PFSK-1 (cell line): ENCODE results near the gene TAF4B. TPM values are rescaled to one million over a fixed set of nuclear protein-coding genes. Genes with fewer than 3 reads are reported as not detected.

Experiments used
- FOXP2 ChIP-seq: optimal IDR thresholded peaks from 2 replicates; pipeline ENCODE3; 2011; ENCODE audit warnings: borderline replicate concordance, control low read depth, inconsistent platforms; ENCODE audit not compliant: insufficient read depth; ENCODE audit errors: extremely low read length, extremely low read depth
- POLR2AphosphoS5 ChIP-seq: IDR thresholded peaks from 2 replicates; pipeline ENCODE4 v1.6.1; 2012; ENCODE audit warnings: low read depth, mild to moderate bottlenecking, control low read depth, low read length, moderate library complexity
- SIN3A ChIP-seq: IDR thresholded peaks from 2 replicates; pipeline ENCODE4 v1.6.1; 2012; ENCODE audit warnings: mild to moderate bottlenecking, low read length, moderate library complexity, borderline replicate concordance; ENCODE audit not compliant: insufficient read depth
- TAF1 ChIP-seq: IDR thresholded peaks from 2 replicates; pipeline ENCODE4 v1.6.1; 2012; ENCODE audit warnings: low read length, control low read depth, borderline replicate concordance; ENCODE audit not compliant: insufficient read depth
- polyA plus RNA-seq: library from polyadenylated mRNA; unstranded; fragments of >200 nt; gene quantifications from one replicate; pipeline ENCODE4 v1.2.1, GENCODE V29; 2012; ENCODE audit warnings: low read depth, missing spikeins; ENCODE audit not compliant: insufficient read length
- TF ChIP-seq, protein P1 (sequence below), 2 experiments: IDR thresholded peaks; 2 replicates each; pipeline versions ENCODE4 v1.6.1 to v1.8.0; 2011 to 2012; ENCODE audit warnings: low read depth in 2 of 2, low read length in 2 of 2, control low read depth in 1 of 2, inconsistent platforms in 1 of 2, mild to moderate bottlenecking in 1 of 2, moderate library complexity in 1 of 2; ENCODE audit not compliant: insufficient read depth in 1 of 2

Gene TAF4B, protein sequence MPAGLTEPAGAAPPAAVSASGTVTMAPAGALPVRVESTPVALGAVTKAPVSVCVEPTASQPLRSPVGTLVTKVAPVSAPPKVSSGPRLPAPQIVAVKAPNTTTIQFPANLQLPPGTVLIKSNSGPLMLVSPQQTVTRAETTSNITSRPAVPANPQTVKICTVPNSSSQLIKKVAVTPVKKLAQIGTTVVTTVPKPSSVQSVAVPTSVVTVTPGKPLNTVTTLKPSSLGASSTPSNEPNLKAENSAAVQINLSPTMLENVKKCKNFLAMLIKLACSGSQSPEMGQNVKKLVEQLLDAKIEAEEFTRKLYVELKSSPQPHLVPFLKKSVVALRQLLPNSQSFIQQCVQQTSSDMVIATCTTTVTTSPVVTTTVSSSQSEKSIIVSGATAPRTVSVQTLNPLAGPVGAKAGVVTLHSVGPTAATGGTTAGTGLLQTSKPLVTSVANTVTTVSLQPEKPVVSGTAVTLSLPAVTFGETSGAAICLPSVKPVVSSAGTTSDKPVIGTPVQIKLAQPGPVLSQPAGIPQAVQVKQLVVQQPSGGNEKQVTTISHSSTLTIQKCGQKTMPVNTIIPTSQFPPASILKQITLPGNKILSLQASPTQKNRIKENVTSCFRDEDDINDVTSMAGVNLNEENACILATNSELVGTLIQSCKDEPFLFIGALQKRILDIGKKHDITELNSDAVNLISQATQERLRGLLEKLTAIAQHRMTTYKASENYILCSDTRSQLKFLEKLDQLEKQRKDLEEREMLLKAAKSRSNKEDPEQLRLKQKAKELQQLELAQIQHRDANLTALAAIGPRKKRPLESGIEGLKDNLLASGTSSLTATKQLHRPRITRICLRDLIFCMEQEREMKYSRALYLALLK
- polyA plus RNA-seq: 0.87 TPM

DNA sequence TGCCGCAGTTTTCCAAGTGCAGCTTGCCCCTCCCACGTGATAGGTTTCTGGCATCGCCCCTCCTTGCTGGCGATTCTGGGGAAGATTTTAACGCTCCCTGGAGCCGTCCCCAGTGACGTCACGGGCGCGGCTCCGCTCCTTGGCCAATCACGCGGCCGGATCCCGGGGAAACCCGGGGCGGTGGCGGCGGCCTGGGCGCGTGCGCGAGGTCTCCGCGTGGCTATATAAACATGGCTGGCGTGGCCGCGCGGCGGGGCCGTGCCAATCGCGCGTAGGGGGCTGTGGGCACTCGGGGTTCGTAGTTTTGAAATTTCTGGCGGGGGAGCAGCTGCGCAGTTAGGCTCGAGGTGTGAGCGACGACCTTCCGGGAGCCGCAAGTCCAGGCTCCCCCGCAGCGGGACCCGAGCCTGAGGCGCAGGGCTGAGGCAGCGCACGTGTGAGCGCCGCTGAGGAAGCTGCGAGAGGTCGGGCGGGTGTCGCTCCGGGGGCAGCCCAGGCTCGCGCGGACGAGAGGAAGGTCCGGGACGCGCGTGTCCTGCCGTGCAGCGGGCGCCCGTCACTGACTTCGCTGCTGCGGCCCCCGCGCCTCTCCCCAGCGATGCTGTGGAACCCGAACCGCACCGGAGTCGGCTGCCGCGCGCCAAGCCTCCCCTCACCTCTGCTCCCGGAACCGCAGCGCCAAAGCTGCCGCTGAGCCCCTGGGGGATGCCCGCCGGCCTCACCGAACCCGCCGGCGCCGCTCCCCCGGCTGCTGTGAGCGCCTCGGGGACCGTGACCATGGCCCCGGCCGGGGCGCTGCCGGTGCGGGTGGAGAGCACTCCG lies at the start of gene TAF4B:
Gene TAF4B, plus strand, starts transcription at position 217 of the 822 bp plus-strand sequence. Its CDS starts 489 bp downstream, at position 706.
- TF ChIP-seq POLR2AphosphoS5: peak; percentile 61; the same call in 1 of the 2 replicates
- TF ChIP-seq, protein P1, sequence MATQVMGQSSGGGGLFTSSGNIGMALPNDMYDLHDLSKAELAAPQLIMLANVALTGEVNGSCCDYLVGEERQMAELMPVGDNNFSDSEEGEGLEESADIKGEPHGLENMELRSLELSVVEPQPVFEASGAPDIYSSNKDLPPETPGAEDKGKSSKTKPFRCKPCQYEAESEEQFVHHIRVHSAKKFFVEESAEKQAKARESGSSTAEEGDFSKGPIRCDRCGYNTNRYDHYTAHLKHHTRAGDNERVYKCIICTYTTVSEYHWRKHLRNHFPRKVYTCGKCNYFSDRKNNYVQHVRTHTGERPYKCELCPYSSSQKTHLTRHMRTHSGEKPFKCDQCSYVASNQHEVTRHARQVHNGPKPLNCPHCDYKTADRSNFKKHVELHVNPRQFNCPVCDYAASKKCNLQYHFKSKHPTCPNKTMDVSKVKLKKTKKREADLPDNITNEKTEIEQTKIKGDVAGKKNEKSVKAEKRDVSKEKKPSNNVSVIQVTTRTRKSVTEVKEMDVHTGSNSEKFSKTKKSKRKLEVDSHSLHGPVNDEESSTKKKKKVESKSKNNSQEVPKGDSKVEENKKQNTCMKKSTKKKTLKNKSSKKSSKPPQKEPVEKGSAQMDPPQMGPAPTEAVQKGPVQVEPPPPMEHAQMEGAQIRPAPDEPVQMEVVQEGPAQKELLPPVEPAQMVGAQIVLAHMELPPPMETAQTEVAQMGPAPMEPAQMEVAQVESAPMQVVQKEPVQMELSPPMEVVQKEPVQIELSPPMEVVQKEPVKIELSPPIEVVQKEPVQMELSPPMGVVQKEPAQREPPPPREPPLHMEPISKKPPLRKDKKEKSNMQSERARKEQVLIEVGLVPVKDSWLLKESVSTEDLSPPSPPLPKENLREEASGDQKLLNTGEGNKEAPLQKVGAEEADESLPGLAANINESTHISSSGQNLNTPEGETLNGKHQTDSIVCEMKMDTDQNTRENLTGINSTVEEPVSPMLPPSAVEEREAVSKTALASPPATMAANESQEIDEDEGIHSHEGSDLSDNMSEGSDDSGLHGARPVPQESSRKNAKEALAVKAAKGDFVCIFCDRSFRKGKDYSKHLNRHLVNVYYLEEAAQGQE (IDR thresholded peaks at IDR 0.05; ENCODE audit: insufficient read depth in 1 of 2, low read depth in 2 of 2, low read length in 2 of 2): no peak
- 0 out of 2 replicates have a peak, but pooled peaks have one; percentile 37 for TF ChIP-seq TAF1
- peak; percentile 30 for TF ChIP-seq FOXP2
- peak; percentile 89; the same call in 1 of the 2 replicates for TF ChIP-seq SIN3A

DNA sequence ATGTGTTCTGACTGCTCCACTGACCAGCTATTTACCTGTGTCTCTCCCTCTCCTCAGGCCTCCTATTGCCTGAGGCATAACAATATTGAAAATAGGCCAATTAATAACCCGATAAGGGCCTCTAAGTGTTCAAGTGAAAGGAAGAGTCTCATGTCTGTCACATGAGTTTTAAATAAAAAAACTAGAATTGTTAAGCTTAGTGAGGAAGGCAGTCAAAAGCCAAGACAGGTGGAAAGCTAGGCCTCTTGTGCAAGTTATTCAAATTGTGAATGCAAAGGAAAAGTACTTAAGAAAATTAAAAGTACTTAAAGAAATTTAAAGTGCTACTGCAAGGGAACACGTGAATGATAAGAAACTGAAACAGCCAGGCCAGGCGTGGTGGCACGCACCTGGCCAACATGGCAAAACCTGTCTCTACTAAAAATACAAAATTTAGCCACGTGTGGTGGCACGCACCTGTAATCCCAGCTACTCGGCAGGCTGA lies 44.9 kb upstream of the TAF4B start:
- TF ChIP-seq FOXP2 (no peak), TAF1 (no peak), SIN3A (no peak), POLR2AphosphoS5 (no peak)
- TF ChIP-seq, protein P1 (IDR thresholded peaks at IDR 0.05; ENCODE audit: insufficient read depth in 1 of 2, low read depth in 2 of 2, low read length in 2 of 2): no peak

DNA sequence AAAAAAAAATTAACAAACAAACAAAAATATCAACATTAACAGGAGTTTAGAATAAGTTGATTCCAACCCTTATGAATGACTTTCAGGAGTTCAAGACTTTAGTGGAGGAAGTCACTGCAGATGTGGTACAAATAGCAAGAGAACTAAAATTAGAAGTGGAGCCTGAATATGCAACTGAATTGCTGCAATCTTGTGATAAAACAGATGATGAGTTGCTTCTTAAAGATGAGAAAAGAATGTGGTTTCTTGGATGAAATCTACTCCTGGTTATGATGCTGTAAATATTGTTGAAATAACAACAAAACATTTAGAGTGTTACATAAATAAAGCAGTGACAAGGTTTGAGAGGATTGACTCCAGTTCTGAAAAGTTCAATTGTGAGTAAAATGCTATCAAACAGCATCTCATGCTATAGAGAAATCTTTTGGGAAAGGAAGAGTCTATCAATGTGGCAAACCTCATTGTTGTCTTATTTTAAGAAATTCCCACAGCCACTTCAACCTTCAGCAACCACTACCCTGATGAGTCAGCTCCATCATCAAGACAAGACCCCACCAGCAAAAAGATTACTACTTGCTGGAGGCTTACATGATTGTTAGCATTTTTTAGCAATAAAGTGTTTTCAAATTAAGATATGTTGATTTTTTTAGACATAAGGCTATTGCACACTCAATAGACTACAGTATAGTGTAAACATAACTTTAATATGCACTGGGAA lies 42.7 kb upstream of the TAF4B start:
- TF ChIP-seq POLR2AphosphoS5 (no peak), FOXP2 (no peak)
- TF ChIP-seq, protein P1 (IDR thresholded peaks at IDR 0.05; ENCODE audit: insufficient read depth in 1 of 2, low read depth in 2 of 2, low read length in 2 of 2): no peak

DNA sequence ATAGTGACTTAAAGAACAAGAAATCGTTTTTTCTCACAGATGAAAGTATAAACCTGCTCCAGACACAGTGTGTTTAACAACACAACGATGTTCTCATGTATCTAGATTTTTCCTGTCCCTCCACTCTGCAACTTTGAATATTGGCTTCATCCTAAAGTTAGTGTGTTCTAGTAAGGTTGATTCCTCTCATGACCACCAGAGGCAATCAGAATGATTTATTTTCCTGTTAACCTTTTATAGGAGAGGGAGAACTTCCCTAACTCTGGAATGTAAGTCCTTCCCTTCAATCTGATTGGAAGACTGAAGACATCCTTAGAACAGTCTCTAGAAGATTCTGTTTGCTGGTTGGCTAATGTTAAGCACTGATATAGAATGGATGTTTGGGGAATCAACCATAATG lies 41.0 kb upstream of the TAF4B start:
- TF ChIP-seq POLR2AphosphoS5: no peak
- no peak for TF ChIP-seq FOXP2
- TF ChIP-seq TAF1: no peak
- TF ChIP-seq, protein P1 (IDR thresholded peaks at IDR 0.05; ENCODE audit: insufficient read depth in 1 of 2, low read depth in 2 of 2, low read length in 2 of 2): no peak
- TF ChIP-seq SIN3A: no peak
